SH-SY5Y (cell line): ENCODE measurements around the gene SSH3.

Source experiments
- GATA2 ChIP-seq: IDR thresholded peaks from 2 replicates; pipeline ENCODE4 v1.6.1; 2011; ENCODE audit warnings: mild to moderate bottlenecking, low read depth, low read length
- GATA3 ChIP-seq: IDR thresholded peaks from 2 replicates; pipeline ENCODE4 v1.6.1; 2011; ENCODE audit warnings: low read depth, mild to moderate bottlenecking, low read length, moderate library complexity

DNA sequence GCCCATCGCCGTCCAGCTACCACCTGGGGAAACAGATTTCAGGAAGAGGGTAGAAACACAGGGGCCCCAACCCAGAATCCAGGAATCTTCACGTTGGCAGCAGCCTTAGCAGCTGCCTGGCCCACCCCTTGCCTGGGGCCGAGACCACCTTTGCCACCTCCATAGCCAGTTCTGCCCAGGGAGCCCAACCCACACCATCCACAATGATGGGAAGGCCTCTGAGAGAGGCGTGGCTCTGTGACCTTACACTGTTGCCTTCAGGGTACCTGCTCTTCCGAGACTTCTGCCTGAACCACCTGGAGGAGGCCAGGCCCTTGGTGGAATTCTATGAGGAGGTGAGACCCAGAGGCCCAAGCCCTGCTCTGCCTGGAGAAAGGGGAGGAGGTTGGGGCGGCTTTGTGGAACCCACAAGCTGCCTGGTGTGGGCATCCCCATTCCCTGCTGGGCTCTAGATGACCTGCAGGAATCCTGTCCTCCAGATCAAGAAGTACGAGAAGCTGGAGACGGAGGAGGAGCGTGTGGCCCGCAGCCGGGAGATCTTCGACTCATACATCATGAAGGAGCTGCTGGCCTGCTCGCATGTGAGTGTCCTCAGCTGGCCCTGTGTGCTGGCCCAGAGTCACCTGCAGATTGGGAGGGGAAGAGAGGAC, 24.3 kb upstream of the SSH3 start:
- TF ChIP-seq GATA3: no peak
- TF ChIP-seq GATA2: no peak
